ENCODE results near the gene DPM2.

The DPM2 gene

GRCh38 chr9:127977009-127977883 is 39.6 kb upstream of the DPM2 start:
- H3K36me3 Mint-ChIP-seq (ENCODE audit: insufficient read depth) = peaks cover 36% of the 10 kb centered on the region
- H3K27ac Mint-ChIP-seq (ENCODE audit: low read depth) = peak overlapping the region; percentile 94
- H3K4me1 Mint-ChIP-seq = peaks cover 66% of the 10 kb centered on the region

GRCh38 chr9:127976498-127976897 is 38.8 kb upstream of the DPM2 start:
- H3K36me3 Mint-ChIP-seq (ENCODE audit: insufficient read depth) = peaks cover 35% of the 10 kb centered on the region
- DNase-seq (ENCODE audit: low spot score in 2 of 2) (no peak), ATAC-seq (replicated peaks; ENCODE audit: extremely low read depth, poor library complexity, severe bottlenecking) (no peak)
- peak overlapping the region; percentile 94 for H3K27ac Mint-ChIP-seq (ENCODE audit: low read depth)
- H3K4me1 Mint-ChIP-seq = peaks cover 69% of the 10 kb centered on the region
- peak overlapping the region; percentile 94 for H3K4me3 Mint-ChIP-seq
- H3K9me3 Mint-ChIP-seq = no peaks in the 10 kb centered on the region
- H3K27me3 Mint-ChIP-seq = no peaks in the 10 kb centered on the region

More at GRCh38 chr9:127977009-127977883, 39.6 kb upstream of the DPM2 start:
- H3K27me3 Mint-ChIP-seq = no peaks in the 10 kb centered on the region
- H3K4me3 Mint-ChIP-seq = peak overlapping the region; percentile 94
- H3K9me3 Mint-ChIP-seq = no peaks in the 10 kb centered on the region
- DNase-seq (ENCODE audit: low spot score in 2 of 2) (no peak), ATAC-seq (replicated peaks; ENCODE audit: extremely low read depth, poor library complexity, severe bottlenecking) (no peak)

- peaks cover 73% of the 10 kb centered on the region for H3K4me1 Mint-ChIP-seq
- no peaks in the 10 kb centered on the region for H3K27me3 Mint-ChIP-seq
- peak overlapping the region; percentile 94 for H3K27ac Mint-ChIP-seq (ENCODE audit: low read depth)
- H3K9me3 Mint-ChIP-seq = no peaks in the 10 kb centered on the region
- peak overlapping the region; percentile 94 for H3K4me3 Mint-ChIP-seq
- DNase-seq (ENCODE audit: low spot score in 2 of 2) (no peak), ATAC-seq (replicated peaks; ENCODE audit: extremely low read depth, poor library complexity, severe bottlenecking) (no peak)
- H3K36me3 Mint-ChIP-seq (ENCODE audit: insufficient read depth) = peaks cover 34% of the 10 kb centered on the region
Measured at GRCh38 chr9:127975376-127976315, 38.0 kb upstream of the DPM2 start.

- Mint-ChIP-seq H3K4me3 (peak overlapping the region; percentile 94), H3K36me3 (ENCODE audit: insufficient read depth) (peaks cover 36% of the 10 kb centered on the region), H3K9me3 (no peaks in the 10 kb centered on the region), H3K27ac (ENCODE audit: low read depth) (peak overlapping the region; percentile 94), H3K4me1 (peaks cover 81% of the 10 kb centered on the region), H3K27me3 (no peaks in the 10 kb centered on the region)
- DNase-seq (ENCODE audit: low spot score in 2 of 2) = no peak
- ATAC-seq (replicated peaks; ENCODE audit: extremely low read depth, poor library complexity, severe bottlenecking) = no peak
Measured at GRCh38 chr9:127974769-127975261, 37.2 kb upstream of the DPM2 start.

GRCh38 chr9:127974001-127974768 is 36.5 kb upstream of the DPM2 start:
- DNase-seq (ENCODE audit: low spot score in 2 of 2) (no peak), ATAC-seq (replicated peaks; ENCODE audit: extremely low read depth, poor library complexity, severe bottlenecking) (no peak)
- peaks cover 35% of the 10 kb centered on the region for H3K36me3 Mint-ChIP-seq (ENCODE audit: insufficient read depth)
- H3K4me1 Mint-ChIP-seq = peaks cover 87% of the 10 kb centered on the region
- H3K27me3 Mint-ChIP-seq = no peaks in the 10 kb centered on the region
- H3K9me3 Mint-ChIP-seq = no peaks in the 10 kb centered on the region
- H3K4me3 Mint-ChIP-seq = peak overlapping the region; percentile 94
- peak overlapping the region; percentile 94 for H3K27ac Mint-ChIP-seq (ENCODE audit: low read depth)

GRCh38 chr9:127973169-127974000 is 35.7 kb upstream of the DPM2 start:
- DNase-seq (ENCODE audit: low spot score in 2 of 2) (no peak), ATAC-seq (replicated peaks; ENCODE audit: extremely low read depth, poor library complexity, severe bottlenecking) (no peak)
- H3K9me3 Mint-ChIP-seq = no peaks in the 10 kb centered on the region
- peaks cover 36% of the 10 kb centered on the region for H3K36me3 Mint-ChIP-seq (ENCODE audit: insufficient read depth)
- peak overlapping the region; percentile 98 for H3K27ac Mint-ChIP-seq (ENCODE audit: low read depth)
- H3K4me3 Mint-ChIP-seq = peak overlapping the region; percentile 94
- peaks cover 88% of the 10 kb centered on the region for H3K4me1 Mint-ChIP-seq
- H3K27me3 Mint-ChIP-seq = no peaks in the 10 kb centered on the region

GRCh38 chr9:127972236-127972871 is 34.7 kb upstream of the DPM2 start:
- peak overlapping the region; percentile 98 for H3K27ac Mint-ChIP-seq (ENCODE audit: low read depth)
- H3K27me3 Mint-ChIP-seq = no peaks in the 10 kb centered on the region
- no peaks in the 10 kb centered on the region for H3K9me3 Mint-ChIP-seq
- no peak for DNase-seq (ENCODE audit: low spot score in 2 of 2)
- H3K4me1 Mint-ChIP-seq = peaks cover 95% of the 10 kb centered on the region
- peak overlapping the region; percentile 94 for H3K4me3 Mint-ChIP-seq
- H3K36me3 Mint-ChIP-seq (ENCODE audit: insufficient read depth) = peaks cover 36% of the 10 kb centered on the region
- no peak for ATAC-seq (replicated peaks; ENCODE audit: extremely low read depth, poor library complexity, severe bottlenecking)

- Mint-ChIP-seq H3K4me1 (peaks cover 94% of the 10 kb centered on the region), H3K27ac (ENCODE audit: low read depth) (peak overlapping the region; percentile 98), H3K36me3 (ENCODE audit: insufficient read depth) (peaks cover 38% of the 10 kb centered on the region), H3K4me3 (peak overlapping the region; percentile 94), H3K9me3 (no peaks in the 10 kb centered on the region), H3K27me3 (no peaks in the 10 kb centered on the region)
- peak in 1 of 2 donors; percentile 44 for DNase-seq (ENCODE audit: low spot score in 2 of 2)
- ATAC-seq (replicated peaks; ENCODE audit: extremely low read depth, poor library complexity, severe bottlenecking) = peak; percentile 41
Measured at GRCh38 chr9:127971357-127972235, 33.9 kb upstream of the DPM2 start.

GRCh38 chr9:127970401-127971313 is 33.0 kb upstream of the DPM2 start:
- H3K27me3 Mint-ChIP-seq = no peaks in the 10 kb centered on the region
- ATAC-seq (replicated peaks; ENCODE audit: extremely low read depth, poor library complexity, severe bottlenecking) (peak; percentile 73), DNase-seq (ENCODE audit: low spot score in 2 of 2) (peak; percentile 43 to 60)
- H3K9me3 Mint-ChIP-seq = no peaks in the 10 kb centered on the region
- H3K36me3 Mint-ChIP-seq (ENCODE audit: insufficient read depth) = peaks cover 35% of the 10 kb centered on the region
- peaks cover 88% of the 10 kb centered on the region for H3K4me1 Mint-ChIP-seq
- peak overlapping the region; percentile 94 for H3K4me3 Mint-ChIP-seq
- peak overlapping the region; percentile 98 for H3K27ac Mint-ChIP-seq (ENCODE audit: low read depth)
